Astrocyte of the cerebellum (primary cell): ENCODE results near the gene BTNL9.

Experiments used
- DNase-seq: peaks from one replicate; pipeline ENCODE4 v3.0.0-alpha.2; 2011; ENCODE audit warnings: low read depth
- H3K4me3 ChIP-seq: 2 replicates; pipeline ENCODE4 v1.5.1; 2011; ENCODE audit warnings: mild to moderate bottlenecking, low read depth, low read length, moderate library complexity
- in situ Hi-C: cut with HindIII; loops from 2 replicates; pipeline ENCODE4 v1.10.0; 2017; ENCODE audit warnings: low sequenced_read_pairs
- TF ChIP-seq, protein P1 (sequence below): IDR thresholded peaks from 2 replicates; pipeline ENCODE4 v1.5.1; 2012; ENCODE audit warnings: low read length, low read depth, moderate library complexity, mild to moderate bottlenecking; ENCODE audit errors: missing control alignments

Gene BTNL9

DNA sequence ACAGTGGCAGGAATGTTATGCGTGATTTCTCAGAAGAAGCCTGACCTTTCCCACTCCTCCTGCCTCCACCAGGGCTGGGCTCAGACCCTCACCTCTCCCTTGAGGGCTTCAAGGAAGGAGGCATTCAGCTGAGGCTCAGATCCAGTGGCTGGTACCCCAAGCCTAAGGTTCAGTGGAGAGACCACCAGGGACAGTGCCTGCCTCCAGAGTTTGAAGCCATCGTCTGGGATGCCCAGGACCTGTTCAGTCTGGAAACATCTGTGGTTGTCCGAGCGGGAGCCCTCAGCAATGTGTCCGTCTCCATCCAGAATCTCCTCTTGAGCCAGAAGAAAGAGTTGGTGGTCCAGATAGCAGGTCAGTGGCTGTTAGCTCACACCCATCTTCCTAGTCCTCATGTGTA, 9.9 kb downstream of the BTNL9 start:
- no peak for DNase-seq
- no peak overlapping the region for H3K4me3 ChIP-seq
- in situ Hi-C loops = no loop called here
- TF ChIP-seq, protein P1, sequence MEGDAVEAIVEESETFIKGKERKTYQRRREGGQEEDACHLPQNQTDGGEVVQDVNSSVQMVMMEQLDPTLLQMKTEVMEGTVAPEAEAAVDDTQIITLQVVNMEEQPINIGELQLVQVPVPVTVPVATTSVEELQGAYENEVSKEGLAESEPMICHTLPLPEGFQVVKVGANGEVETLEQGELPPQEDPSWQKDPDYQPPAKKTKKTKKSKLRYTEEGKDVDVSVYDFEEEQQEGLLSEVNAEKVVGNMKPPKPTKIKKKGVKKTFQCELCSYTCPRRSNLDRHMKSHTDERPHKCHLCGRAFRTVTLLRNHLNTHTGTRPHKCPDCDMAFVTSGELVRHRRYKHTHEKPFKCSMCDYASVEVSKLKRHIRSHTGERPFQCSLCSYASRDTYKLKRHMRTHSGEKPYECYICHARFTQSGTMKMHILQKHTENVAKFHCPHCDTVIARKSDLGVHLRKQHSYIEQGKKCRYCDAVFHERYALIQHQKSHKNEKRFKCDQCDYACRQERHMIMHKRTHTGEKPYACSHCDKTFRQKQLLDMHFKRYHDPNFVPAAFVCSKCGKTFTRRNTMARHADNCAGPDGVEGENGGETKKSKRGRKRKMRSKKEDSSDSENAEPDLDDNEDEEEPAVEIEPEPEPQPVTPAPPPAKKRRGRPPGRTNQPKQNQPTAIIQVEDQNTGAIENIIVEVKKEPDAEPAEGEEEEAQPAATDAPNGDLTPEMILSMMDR = no peak

GRCh38 chr5:181051841-181052671, 12.0 kb downstream of the BTNL9 start:
- TF ChIP-seq, protein P1 = no peak
- peak overlapping the region; percentile 38 for H3K4me3 ChIP-seq
- in situ Hi-C loops = no loop called here
- no peak for DNase-seq

GRCh38 chr5:181052672-181053487, 12.8 kb downstream of the BTNL9 start:
- DNase-seq = no peak
- H3K4me3 ChIP-seq = peak overlapping the region; percentile 38
- in situ Hi-C loops = no loop called here
- TF ChIP-seq, protein P1 = no peak

GRCh38 chr5:181053488-181054121, 13.5 kb downstream of the BTNL9 start:
- DNase-seq = no peak
- peak overlapping the region; percentile 38 for H3K4me3 ChIP-seq
- TF ChIP-seq, protein P1 = no peak
- in situ Hi-C loops = no loop called here

- in situ Hi-C loops = no loop called here
- no peak overlapping the region for H3K4me3 ChIP-seq
- no peak for DNase-seq
- TF ChIP-seq, protein P1 = no peak
These were observed 14.1 kb downstream of the BTNL9 start for GRCh38 chr5:181054138-181054537.

DNA sequence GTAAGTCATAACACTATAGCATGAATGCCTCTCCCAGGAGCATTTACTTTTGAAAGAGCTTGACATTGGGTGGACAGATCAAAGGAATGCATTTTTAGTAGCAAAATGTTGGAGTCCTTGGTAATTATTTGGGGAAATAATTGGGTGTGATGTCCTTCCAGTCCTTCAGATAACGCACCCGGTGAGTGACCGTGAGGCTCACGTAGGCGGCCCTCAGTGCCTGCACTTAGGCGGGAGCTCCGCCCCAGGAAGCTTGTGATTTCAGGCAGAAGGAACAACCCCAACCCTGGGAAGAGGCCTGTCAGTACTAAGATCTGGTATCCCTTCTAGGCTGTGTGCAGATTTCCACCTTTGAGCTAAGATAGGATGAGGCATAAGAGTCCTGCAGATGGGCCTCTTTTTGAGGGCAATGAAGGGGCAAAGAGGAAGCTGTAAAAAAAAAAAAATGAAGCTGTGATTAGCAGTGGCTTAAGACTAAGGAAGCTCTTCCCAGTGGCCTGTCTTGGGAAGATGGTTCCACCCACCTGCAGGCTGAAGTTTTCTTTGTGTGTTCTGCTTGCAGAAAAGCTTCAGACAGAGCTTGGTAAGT, 14.9 kb downstream of the BTNL9 start:
- no peak for DNase-seq
- in situ Hi-C loops = no loop called here
- no peak overlapping the region for H3K4me3 ChIP-seq
- TF ChIP-seq, protein P1 = no peak
